GM23338 (cell line): ENCODE measurements around the gene MRNIP. TPM values are rescaled to one million over a fixed set of nuclear protein-coding genes. Genes with fewer than 3 reads are reported as not detected.

Experiments used
- ATAC-seq: fragments of 200-7000 bp; cut with Tn5 transposase; 3 replicates; pipeline ENCODE4 v1.9.1; 2020
- DNase-seq: peaks from one replicate; pipeline ENCODE4 v3.0.0-alpha.2; 2015; ENCODE audit warnings: low spot score
- H2AFZ ChIP-seq: fragments of 200-600 bp; sonication (generic); 2 replicates; pipeline ENCODE4 v1.8.0; 2016; ENCODE audit warnings: antibody characterized with exemption, mild to moderate bottlenecking, moderate library complexity
- H3F3A ChIP-seq: fragments of 200-600 bp; sonication (generic); replicated peaks from 2 replicates; pipeline ENCODE4 v1.8.0; 2017; ENCODE audit warnings: antibody characterized with exemption, mixed run types, low read depth
- H3K27ac ChIP-seq: fragments of 200-600 bp; sonication (generic); 2 replicates; pipeline ENCODE4 v1.6.1; 2016; ENCODE audit warnings: low read depth
- H3K27me3 ChIP-seq: fragments of 200-600 bp; sonication (generic); 2 replicates; pipeline ENCODE4 v1.8.0; 2016; ENCODE audit warnings: mild to moderate bottlenecking, mixed run types, moderate library complexity; ENCODE audit not compliant: insufficient read depth
- H3K36me3 ChIP-seq: fragments of 200-600 bp; sonication (generic); 2 replicates; pipeline ENCODE4 v1.8.0; 2016; ENCODE audit warnings: mild to moderate bottlenecking; ENCODE audit not compliant: insufficient read depth
- H3K4me1 ChIP-seq: fragments of 200-600 bp; sonication (generic); 2 replicates; pipeline ENCODE4 v1.8.0; 2016; ENCODE audit warnings: mild to moderate bottlenecking, moderate library complexity; ENCODE audit not compliant: insufficient read depth
- H3K4me2 ChIP-seq: fragments of 200-600 bp; sonication (generic); 2 replicates; pipeline ENCODE4 v1.7.1; 2017; ENCODE audit warnings: mixed run types
- H3K4me3 ChIP-seq: fragments of 200-600 bp; sonication (generic); 2 replicates; pipeline ENCODE4 v1.6.1; 2016; ENCODE audit warnings: mixed run types
- H3K79me2 ChIP-seq: fragments of 200-600 bp; sonication (generic); replicated peaks from 2 replicates; pipeline ENCODE4 v1.8.0; 2017; ENCODE audit warnings: mild to moderate bottlenecking; ENCODE audit not compliant: insufficient read depth
- H3K9me2 ChIP-seq: fragments of 200-600 bp; sonication (generic); 2 replicates; pipeline ENCODE4 v1.8.0; 2017; ENCODE audit not compliant: insufficient read depth
- H4K20me1 ChIP-seq: fragments of 200-600 bp; sonication (generic); replicated peaks from 2 replicates; pipeline ENCODE4 v1.8.0; 2017; ENCODE audit warnings: mild to moderate bottlenecking; ENCODE audit not compliant: insufficient read depth
- H3K27ac Mint-ChIP-seq: 2 replicates; pipeline ENCODE4 v1.8.0; 2020; ENCODE audit warnings: inconsistent platforms, mild to moderate bottlenecking, moderate library complexity, mixed read lengths
- H3K27me3 Mint-ChIP-seq: 3 replicates; pipeline ENCODE4 v1.8.0; 2022; ENCODE audit warnings: low read depth, mild to moderate bottlenecking, moderate library complexity, mixed read lengths, inconsistent platforms; ENCODE audit not compliant: insufficient read depth, poor library complexity
- H3K36me3 Mint-ChIP-seq: 3 replicates; pipeline ENCODE4 v1.8.0; 2021; ENCODE audit warnings: low read depth, mild to moderate bottlenecking, inconsistent platforms, moderate library complexity, mixed read lengths
- H3K4me1 Mint-ChIP-seq: 3 replicates; pipeline ENCODE4 v1.8.0; 2020; ENCODE audit warnings: mild to moderate bottlenecking, inconsistent platforms, mixed read lengths
- H3K4me3 Mint-ChIP-seq: 3 replicates; pipeline ENCODE4 v1.8.0; 2021; ENCODE audit warnings: moderate library complexity, mild to moderate bottlenecking, inconsistent platforms, mixed read lengths
- H3K9me3 Mint-ChIP-seq: 3 replicates; pipeline ENCODE4 v1.8.0; 2020; ENCODE audit warnings: moderate library complexity, mild to moderate bottlenecking, inconsistent platforms, mixed read lengths
- CREB1 ChIP-seq: fragments of 250-450 bp; sonication (Bioruptor Pico); IDR thresholded peaks from 2 replicates; pipeline ENCODE4 v1.5.0; 2020; ENCODE audit warnings: low read depth, mild to moderate bottlenecking, moderate library complexity
- JUNB ChIP-seq: IDR thresholded peaks from one replicate; pipeline ENCODE4 v1.6.1; 2016; ENCODE audit warnings: antibody characterized with exemption; ENCODE audit not compliant: unreplicated experiment
- NANOG ChIP-seq: IDR thresholded peaks from 2 replicates; pipeline ENCODE4 v1.6.1; 2016; ENCODE audit warnings: antibody characterized with exemption, borderline replicate concordance
- POLR2AphosphoS5 ChIP-seq: IDR thresholded peaks from 2 replicates; pipeline ENCODE4 v1.6.1; 2016; ENCODE audit warnings: antibody characterized with exemption, low read depth
- STAT1 ChIP-seq: IDR thresholded peaks from one replicate; pipeline ENCODE4 v1.6.1; 2016; ENCODE audit warnings: antibody characterized with exemption; ENCODE audit not compliant: unreplicated experiment
- ZNF114 ChIP-seq: fragments of 250-450 bp; sonication (Bioruptor Pico); IDR thresholded peaks from 2 replicates; pipeline ENCODE4 v1.5.0; 2020; ENCODE audit warnings: mild to moderate bottlenecking, moderate library complexity
- polyA plus RNA-seq: library from polyadenylated mRNA; unstranded; fragments of >200 nt; fragmentation: Nextera tagmentation; extraction: Ambion mirVana; gene quantifications from 2 replicates; pipeline ENCODE4 v1.2.1, GENCODE V29; 2016
- total RNA-seq: library from RNA; depleted of rRNA; stranded (reverse); fragments of >200 nt; shearing (Covaris generic); gene quantifications from 2 replicates; pipeline ENCODE4 v1.2.3, GENCODE V29; 2014
- TF ChIP-seq, protein P1 (sequence below), 2 experiments: fragments of 200-600 bp in 1 of 2; sonication (generic) in 1 of 2; conservative IDR thresholded peaks; 2 replicates each; pipeline versions ENCODE4 v1.5.1 to v1.6.1; 2016 to 2017; ENCODE audit warnings: antibody characterized with exemption in 2 of 2, low read depth in 2 of 2, mild to moderate bottlenecking in 2 of 2, moderate library complexity in 1 of 2

Gene MRNIP
- total and polyA plus RNA-seq, 2 experiments from 2014 or later: 18.2 to 34.4 TPM

- TF ChIP-seq ZNF114: no peak
- no peak for TF ChIP-seq STAT1
- TF ChIP-seq, protein P1, sequence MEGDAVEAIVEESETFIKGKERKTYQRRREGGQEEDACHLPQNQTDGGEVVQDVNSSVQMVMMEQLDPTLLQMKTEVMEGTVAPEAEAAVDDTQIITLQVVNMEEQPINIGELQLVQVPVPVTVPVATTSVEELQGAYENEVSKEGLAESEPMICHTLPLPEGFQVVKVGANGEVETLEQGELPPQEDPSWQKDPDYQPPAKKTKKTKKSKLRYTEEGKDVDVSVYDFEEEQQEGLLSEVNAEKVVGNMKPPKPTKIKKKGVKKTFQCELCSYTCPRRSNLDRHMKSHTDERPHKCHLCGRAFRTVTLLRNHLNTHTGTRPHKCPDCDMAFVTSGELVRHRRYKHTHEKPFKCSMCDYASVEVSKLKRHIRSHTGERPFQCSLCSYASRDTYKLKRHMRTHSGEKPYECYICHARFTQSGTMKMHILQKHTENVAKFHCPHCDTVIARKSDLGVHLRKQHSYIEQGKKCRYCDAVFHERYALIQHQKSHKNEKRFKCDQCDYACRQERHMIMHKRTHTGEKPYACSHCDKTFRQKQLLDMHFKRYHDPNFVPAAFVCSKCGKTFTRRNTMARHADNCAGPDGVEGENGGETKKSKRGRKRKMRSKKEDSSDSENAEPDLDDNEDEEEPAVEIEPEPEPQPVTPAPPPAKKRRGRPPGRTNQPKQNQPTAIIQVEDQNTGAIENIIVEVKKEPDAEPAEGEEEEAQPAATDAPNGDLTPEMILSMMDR (conservative IDR thresholded peaks at IDR 0.05; ENCODE audit: low read depth in 2 of 2): peak in 1 of 2 experiments; percentile 75
- peak; percentile 33; the same call in 1 of the 2 replicates for TF ChIP-seq CREB1 (CRISPR knock-in tag)
- TF ChIP-seq POLR2AphosphoS5: peak; percentile 51
- TF ChIP-seq NANOG: no peak
- TF ChIP-seq JUNB: no peak
- peak overlapping the region; percentile 84; the same call in 1 of the 2 replicates for H2AFZ ChIP-seq
- peak overlapping the region; percentile 89 for H3K4me2 ChIP-seq
- DNase-seq (peak; percentile 90), ATAC-seq (peak; percentile 71)
- H3K36me3 Mint-ChIP-seq: peaks cover 28% of the 10 kb centered on the region
- peaks cover 10% of the 10 kb centered on the region for H3F3A ChIP-seq
- peaks cover 13% of the 10 kb centered on the region; the same call in 2 of the 3 replicates for H3K4me1 Mint-ChIP-seq
- H3K27ac Mint-ChIP-seq: no peak overlapping the region
- H3K79me2 ChIP-seq: no peaks in the 10 kb centered on the region
- H3K4me1 ChIP-seq: peaks cover 11% of the 10 kb centered on the region; the same call in 1 of the 2 replicates
- no peaks in the 10 kb centered on the region for H3K27me3 ChIP-seq
- H3K9me2 ChIP-seq: no peaks in the 10 kb centered on the region
- H4K20me1 ChIP-seq: no peaks in the 10 kb centered on the region; the same call in 1 of the 2 replicates
- H3K4me3 Mint-ChIP-seq: peak overlapping the region; percentile 75
- H3K36me3 ChIP-seq: no peaks in the 10 kb centered on the region; the same call in 1 of the 2 replicates
- H3K9me3 Mint-ChIP-seq: no peaks in the 10 kb centered on the region
- H3K27me3 Mint-ChIP-seq: peaks cover 14% of the 10 kb centered on the region
- H3K4me3 ChIP-seq: peak overlapping the region; percentile 84
- no peak overlapping the region for H3K27ac ChIP-seq
Observed at GRCh38 chr5:179795863-179796833, 62.5 kb downstream of the MRNIP start.

- peaks cover 11% of the 10 kb centered on the region; the same call in 1 of the 2 replicates for H3K4me1 ChIP-seq
- peak; percentile 78 for DNase-seq
- no peaks in the 10 kb centered on the region; the same call in 1 of the 2 replicates for H3K36me3 ChIP-seq
- H4K20me1 ChIP-seq: no peaks in the 10 kb centered on the region; the same call in 1 of the 2 replicates
- Mint-ChIP-seq H3K27me3 (peaks cover 13% of the 10 kb centered on the region), H3K4me1 (peaks cover 13% of the 10 kb centered on the region; the same call in 2 of the 3 replicates), H3K4me3 (peak overlapping the region; percentile 75), H3K36me3 (peaks cover 28% of the 10 kb centered on the region), H3K27ac (no peak overlapping the region), H3K9me3 (no peaks in the 10 kb centered on the region)
- H3K4me2 ChIP-seq: peak overlapping the region; percentile 89
- H3K27ac ChIP-seq: no peak overlapping the region
- H3K9me2 ChIP-seq: no peaks in the 10 kb centered on the region
- peak overlapping the region; percentile 84 for H2AFZ ChIP-seq
- TF ChIP-seq POLR2AphosphoS5 (peak; percentile 28; the same call in 1 of the 2 replicates), STAT1 (no peak)
- H3K27me3 ChIP-seq: no peaks in the 10 kb centered on the region
- peak overlapping the region; percentile 84 for H3K4me3 ChIP-seq
- H3K79me2 ChIP-seq: no peaks in the 10 kb centered on the region
- peaks cover 10% of the 10 kb centered on the region for H3F3A ChIP-seq
- peak; percentile 36 for ATAC-seq
Observed at GRCh38 chr5:179795049-179795862, 63.4 kb downstream of the MRNIP start.
